Neural cell (in vitro differentiated cells): ENCODE measurements around the gene FUT8.

ENCODE experiments used
- CTCF ChIP-seq: fragments of 450-650 bp; IDR thresholded peaks from 2 replicates; pipeline ENCODE4 v1.5.1; 2014; ENCODE audit warnings: antibody characterized with exemption, mild to moderate bottlenecking, moderate library complexity; ENCODE audit not compliant: poor library complexity, severe bottlenecking
- EP300 ChIP-seq: fragments of 450-650 bp; conservative IDR thresholded peaks from 2 replicates; pipeline ENCODE4 v1.6.1; 2014; ENCODE audit warnings: antibody characterized with exemption, mild to moderate bottlenecking, moderate library complexity; ENCODE audit not compliant: poor library complexity, severe bottlenecking
- EZH2 ChIP-seq: fragments of 200-600, 300-800 bp; shearing (Covaris generic), sonication (generic); IDR thresholded peaks from 2 replicates; pipeline ENCODE4 v1.6.1; 2014; ENCODE audit warnings: antibody characterized with exemption, low read length, borderline replicate concordance, mild to moderate bottlenecking; ENCODE audit not compliant: insufficient read depth, poor library complexity, severe bottlenecking
- MXI1 ChIP-seq: fragments of 450-650 bp; conservative IDR thresholded peaks from 2 replicates; pipeline ENCODE4 v1.6.1; 2014; ENCODE audit warnings: antibody characterized with exemption, mild to moderate bottlenecking; ENCODE audit not compliant: poor library complexity, severe bottlenecking
- POLR2AphosphoS5 ChIP-seq: IDR thresholded peaks from 2 replicates; pipeline ENCODE4 v1.6.1; 2012
- RAD21 ChIP-seq: fragments of 450-650 bp; conservative IDR thresholded peaks from 2 replicates; pipeline ENCODE4 v1.6.1; 2014; ENCODE audit warnings: antibody characterized with exemption, mild to moderate bottlenecking, moderate library complexity
- TAF1 ChIP-seq: IDR thresholded peaks from 2 replicates; pipeline ENCODE4 v1.6.1; 2012; ENCODE audit warnings: low read depth
- TF ChIP-seq, protein P1 (sequence below): IDR thresholded peaks from 2 replicates; pipeline ENCODE4 v1.6.1; 2012; ENCODE audit warnings: borderline replicate concordance

- TF ChIP-seq EZH2 (no peak), MXI1 (no peak), POLR2AphosphoS5 (no peak), CTCF (no peak), TAF1 (no peak), RAD21 (no peak), EP300 (no peak)
- TF ChIP-seq, protein P1, sequence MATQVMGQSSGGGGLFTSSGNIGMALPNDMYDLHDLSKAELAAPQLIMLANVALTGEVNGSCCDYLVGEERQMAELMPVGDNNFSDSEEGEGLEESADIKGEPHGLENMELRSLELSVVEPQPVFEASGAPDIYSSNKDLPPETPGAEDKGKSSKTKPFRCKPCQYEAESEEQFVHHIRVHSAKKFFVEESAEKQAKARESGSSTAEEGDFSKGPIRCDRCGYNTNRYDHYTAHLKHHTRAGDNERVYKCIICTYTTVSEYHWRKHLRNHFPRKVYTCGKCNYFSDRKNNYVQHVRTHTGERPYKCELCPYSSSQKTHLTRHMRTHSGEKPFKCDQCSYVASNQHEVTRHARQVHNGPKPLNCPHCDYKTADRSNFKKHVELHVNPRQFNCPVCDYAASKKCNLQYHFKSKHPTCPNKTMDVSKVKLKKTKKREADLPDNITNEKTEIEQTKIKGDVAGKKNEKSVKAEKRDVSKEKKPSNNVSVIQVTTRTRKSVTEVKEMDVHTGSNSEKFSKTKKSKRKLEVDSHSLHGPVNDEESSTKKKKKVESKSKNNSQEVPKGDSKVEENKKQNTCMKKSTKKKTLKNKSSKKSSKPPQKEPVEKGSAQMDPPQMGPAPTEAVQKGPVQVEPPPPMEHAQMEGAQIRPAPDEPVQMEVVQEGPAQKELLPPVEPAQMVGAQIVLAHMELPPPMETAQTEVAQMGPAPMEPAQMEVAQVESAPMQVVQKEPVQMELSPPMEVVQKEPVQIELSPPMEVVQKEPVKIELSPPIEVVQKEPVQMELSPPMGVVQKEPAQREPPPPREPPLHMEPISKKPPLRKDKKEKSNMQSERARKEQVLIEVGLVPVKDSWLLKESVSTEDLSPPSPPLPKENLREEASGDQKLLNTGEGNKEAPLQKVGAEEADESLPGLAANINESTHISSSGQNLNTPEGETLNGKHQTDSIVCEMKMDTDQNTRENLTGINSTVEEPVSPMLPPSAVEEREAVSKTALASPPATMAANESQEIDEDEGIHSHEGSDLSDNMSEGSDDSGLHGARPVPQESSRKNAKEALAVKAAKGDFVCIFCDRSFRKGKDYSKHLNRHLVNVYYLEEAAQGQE, result no peak
Observed at GRCh38 chr14:65548878-65549277, 136.3 kb downstream of the FUT8 start.
